ENCODE data around the gene R3HDML.

GRCh38 chr20:44345147-44345546 is 8.3 kb downstream of the R3HDML start:
- TF ChIP-seq POLR2A (IDR thresholded peaks at IDR 0.05; ENCODE audit: low read length) (no peak), GATA1 (IDR thresholded peaks at IDR 0.05; ENCODE audit: low read depth, low read length) (no peak)

All from erythroblast (primary cell).